Panc1 (cell line): ENCODE data around the gene ITGB1.
"Not testable (repeated sequence)": the region's sequence is repeated elsewhere in the genome, so short reads cannot be mapped to it uniquely, and the experiment has no call there.

ENCODE experiments used
- POLR2AphosphoS5 ChIP-seq: IDR thresholded peaks from 2 replicates; pipeline ENCODE4 v1.6.1; 2012; ENCODE audit warnings: mild to moderate bottlenecking, low read depth, low read length, moderate library complexity
- TF ChIP-seq, protein P1 (sequence below): fragments of 450-650 bp; IDR thresholded peaks from 2 replicates; pipeline ENCODE4 v1.5.1; 2017; ENCODE audit warnings: mild to moderate bottlenecking

- TF ChIP-seq, protein P1, sequence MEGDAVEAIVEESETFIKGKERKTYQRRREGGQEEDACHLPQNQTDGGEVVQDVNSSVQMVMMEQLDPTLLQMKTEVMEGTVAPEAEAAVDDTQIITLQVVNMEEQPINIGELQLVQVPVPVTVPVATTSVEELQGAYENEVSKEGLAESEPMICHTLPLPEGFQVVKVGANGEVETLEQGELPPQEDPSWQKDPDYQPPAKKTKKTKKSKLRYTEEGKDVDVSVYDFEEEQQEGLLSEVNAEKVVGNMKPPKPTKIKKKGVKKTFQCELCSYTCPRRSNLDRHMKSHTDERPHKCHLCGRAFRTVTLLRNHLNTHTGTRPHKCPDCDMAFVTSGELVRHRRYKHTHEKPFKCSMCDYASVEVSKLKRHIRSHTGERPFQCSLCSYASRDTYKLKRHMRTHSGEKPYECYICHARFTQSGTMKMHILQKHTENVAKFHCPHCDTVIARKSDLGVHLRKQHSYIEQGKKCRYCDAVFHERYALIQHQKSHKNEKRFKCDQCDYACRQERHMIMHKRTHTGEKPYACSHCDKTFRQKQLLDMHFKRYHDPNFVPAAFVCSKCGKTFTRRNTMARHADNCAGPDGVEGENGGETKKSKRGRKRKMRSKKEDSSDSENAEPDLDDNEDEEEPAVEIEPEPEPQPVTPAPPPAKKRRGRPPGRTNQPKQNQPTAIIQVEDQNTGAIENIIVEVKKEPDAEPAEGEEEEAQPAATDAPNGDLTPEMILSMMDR: not testable (repeated sequence)
- not testable (repeated sequence) for TF ChIP-seq POLR2AphosphoS5
Observed at GRCh38 chr10:32909970-32910369, 48.1 kb downstream of the ITGB1 start.
